GM21367 (cell line): ENCODE results near the gene ITGAE.

Source experiments
- ATAC-seq: cut with Tn5 transposase; IDR thresholded peaks from one replicate; pipeline ENCODE4 v1.9.1; 2021; ENCODE audit not compliant: unreplicated experiment

ITGAE gene

DNA sequence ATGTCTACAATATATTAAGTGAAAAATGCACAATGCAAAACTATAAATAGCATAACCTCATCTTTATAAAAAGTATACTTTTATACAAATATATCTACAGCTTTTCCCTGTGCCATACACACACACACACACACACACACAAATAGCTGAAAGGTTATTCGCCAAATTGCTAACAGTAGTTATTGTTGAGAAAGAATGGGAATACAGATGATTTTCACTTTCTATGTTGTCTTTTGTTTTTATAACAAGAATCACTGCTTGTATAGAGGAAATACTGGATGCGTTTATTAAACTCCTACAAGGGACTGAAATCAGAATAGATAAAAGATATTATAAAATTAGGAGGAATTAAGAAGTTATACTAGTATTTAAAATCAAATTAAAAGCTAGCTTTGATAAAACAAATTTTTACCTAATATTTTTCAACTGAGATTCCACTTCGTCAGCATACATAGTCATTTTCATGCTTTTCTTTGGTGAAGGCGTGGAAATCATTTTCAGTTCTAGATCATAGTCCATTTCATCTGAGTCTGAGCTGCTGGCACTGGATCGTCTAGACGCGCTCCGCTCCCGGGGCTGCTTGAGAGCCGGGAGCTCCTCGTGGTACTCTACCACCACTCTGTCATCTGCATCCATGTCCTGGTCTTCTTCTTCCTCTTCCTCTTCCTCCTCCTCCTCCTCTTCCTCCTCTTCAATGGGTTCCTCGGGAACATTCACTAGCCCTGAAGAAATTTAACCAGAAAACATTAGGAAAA, 17.0 kb upstream of the ITGAE start:
- no peak for ATAC-seq

GRCh38 chr17:3815925-3816324, 14.9 kb upstream of the ITGAE start:
- no peak for ATAC-seq

- no peak for ATAC-seq
Measured at GRCh38 chr17:3815122-3815521, 14.1 kb upstream of the ITGAE start.

GRCh38 chr17:3814361-3814760, 13.4 kb upstream of the ITGAE start:
- ATAC-seq: no peak

DNA sequence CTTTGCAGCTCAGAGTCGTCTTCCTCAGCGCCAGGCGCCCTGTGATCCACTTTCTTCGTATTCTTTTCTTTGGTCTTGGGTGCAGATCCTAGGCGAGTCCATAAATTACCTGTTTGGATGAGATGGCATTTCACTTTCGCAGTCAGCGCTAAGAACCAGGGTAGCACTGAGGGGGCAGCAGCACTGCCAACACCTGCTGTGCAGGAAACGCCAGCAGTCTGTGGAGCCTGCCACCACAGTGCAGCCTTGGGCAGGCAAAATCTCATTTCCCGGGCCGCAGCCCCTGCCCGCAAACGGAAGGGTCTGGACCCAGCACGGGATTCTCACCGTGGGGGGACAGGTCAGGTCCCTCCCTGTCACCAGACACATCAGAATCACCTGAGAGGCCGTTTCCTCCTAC, 12.2 kb upstream of the ITGAE start:
- ATAC-seq: no peak

DNA sequence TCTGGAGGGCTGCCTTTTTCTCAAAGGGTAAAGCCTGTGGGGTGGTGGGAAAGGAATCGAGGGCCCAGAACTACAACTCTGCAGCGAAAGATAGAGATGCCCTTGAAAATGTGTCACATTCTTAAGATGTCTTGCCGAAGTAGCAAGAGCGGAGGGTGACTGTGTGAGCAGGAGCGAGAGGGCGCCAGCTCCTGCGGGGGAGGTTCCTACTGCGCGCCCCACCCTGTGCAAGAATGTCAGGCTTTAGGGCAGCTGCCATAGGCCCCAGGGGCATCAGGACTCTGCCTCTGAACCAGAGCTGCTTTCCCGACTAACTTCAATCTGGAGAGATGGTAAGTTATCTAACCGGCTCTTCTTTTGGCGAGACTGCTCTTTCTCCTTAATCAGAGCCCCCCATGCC, 11.8 kb upstream of the ITGAE start:
- ATAC-seq: no peak

GRCh38 chr17:3812284-3812683, 11.3 kb upstream of the ITGAE start:
- no peak for ATAC-seq

- no peak for ATAC-seq
Measured at GRCh38 chr17:3810019-3810418, 9.0 kb upstream of the ITGAE start.

DNA sequence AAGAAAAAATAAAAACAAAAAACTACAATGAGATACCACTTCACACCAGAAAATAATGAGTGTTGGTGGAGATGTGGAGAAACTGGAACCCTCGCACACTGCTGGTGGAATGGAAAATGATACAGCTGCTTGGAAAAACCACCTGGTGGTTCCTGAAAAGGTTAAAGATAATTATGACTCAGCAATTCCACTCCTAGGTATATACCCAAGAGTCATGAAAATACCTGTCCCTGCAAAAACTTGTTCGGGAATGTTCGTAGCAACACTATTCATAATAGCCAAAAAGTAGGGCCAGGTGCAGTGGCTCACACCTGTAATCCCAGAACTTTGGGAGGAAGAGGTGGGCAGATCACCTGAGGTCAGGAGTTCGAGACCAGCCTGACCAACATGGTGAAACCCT, 8.1 kb upstream of the ITGAE start:
- ATAC-seq: no peak

DNA sequence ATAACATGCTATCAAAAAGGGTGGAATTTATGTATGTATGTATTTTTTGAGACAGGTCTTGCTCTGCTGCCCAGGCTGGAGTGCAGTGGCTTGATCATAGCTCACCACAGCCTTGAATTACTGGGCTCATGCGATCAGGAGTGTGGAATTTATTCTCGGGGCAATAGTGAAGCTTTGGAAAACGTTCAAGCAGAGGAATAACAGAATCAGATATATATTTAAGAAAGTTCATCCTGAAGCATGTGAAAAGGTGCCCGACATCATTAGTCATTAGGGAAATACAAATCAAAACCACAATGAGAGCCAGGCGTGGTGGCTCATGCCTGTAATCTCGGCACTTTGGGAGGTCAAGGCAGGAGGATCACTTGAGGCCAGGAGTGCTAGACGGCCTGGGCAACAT, 7.7 kb upstream of the ITGAE start:
- ATAC-seq: no peak

DNA sequence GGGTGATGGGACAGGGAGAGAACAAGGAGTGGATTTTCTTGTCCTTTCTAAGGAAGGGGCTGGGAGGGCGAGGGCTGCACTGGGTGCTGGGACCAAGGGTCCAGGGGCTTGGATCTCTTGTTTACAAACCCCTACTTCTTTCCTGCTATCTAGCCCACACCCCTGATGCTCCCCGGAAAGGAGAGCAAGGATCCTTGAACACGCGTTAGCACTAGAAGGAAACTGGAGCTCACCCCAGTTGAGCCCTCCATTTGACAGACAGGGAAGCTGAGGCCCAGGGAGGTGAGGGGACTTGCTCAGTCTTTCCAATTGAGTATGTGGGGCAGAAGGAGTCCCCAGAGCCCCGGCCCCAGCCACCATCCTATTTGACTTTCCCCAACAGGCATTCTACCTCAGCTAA, 4.6 kb upstream of the ITGAE start:
- ATAC-seq: no peak

GRCh38 chr17:3804503-3804931, 3.5 kb upstream of the ITGAE start:
- ATAC-seq: peak; percentile 66

DNA sequence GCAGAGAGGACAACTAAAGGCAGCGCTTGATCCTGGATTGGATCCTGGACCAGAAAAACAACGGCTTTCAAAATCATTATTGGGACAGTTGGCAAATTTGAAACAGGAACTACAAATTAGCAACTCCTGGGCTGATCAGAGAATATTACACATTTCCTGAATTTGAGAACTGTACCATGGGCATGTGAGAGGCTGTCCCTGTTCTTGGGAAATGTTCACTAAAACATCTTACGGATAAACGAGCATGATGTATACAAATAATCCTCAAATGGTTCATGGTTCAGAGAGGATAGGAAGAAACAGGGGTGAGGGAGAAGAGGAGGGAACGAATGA, 2.3 kb upstream of the ITGAE start:
- ATAC-seq: no peak

GRCh38 chr17:3802461-3803307, 1.7 kb upstream of the ITGAE start:
- no peak for ATAC-seq

DNA sequence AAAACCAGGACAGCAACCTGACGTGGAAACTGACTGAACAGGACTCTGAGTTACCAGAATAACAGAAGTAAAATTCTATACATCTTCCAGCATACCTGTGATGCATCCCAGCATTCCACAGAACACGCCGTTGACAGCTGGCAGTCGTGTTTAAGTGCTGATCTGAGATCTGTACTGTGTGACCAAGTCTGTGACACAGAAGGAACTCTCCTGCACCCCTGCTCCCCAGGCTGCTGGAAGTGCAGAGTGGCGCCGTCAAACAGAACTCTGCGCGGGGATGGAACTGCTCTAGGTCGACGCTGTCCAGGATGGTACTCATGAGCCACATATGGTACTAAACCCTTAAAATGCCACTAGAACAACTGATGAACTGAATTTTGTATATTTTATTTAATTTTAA, 804 bp upstream of the ITGAE start:
- no peak for ATAC-seq

GRCh38 chr17:3801347-3801746, 359 bp upstream of the ITGAE start:
- ATAC-seq: no peak

GRCh38 chr17:3799181-3799945, 1.6 kb downstream of the ITGAE start:
- ATAC-seq: no peak

DNA sequence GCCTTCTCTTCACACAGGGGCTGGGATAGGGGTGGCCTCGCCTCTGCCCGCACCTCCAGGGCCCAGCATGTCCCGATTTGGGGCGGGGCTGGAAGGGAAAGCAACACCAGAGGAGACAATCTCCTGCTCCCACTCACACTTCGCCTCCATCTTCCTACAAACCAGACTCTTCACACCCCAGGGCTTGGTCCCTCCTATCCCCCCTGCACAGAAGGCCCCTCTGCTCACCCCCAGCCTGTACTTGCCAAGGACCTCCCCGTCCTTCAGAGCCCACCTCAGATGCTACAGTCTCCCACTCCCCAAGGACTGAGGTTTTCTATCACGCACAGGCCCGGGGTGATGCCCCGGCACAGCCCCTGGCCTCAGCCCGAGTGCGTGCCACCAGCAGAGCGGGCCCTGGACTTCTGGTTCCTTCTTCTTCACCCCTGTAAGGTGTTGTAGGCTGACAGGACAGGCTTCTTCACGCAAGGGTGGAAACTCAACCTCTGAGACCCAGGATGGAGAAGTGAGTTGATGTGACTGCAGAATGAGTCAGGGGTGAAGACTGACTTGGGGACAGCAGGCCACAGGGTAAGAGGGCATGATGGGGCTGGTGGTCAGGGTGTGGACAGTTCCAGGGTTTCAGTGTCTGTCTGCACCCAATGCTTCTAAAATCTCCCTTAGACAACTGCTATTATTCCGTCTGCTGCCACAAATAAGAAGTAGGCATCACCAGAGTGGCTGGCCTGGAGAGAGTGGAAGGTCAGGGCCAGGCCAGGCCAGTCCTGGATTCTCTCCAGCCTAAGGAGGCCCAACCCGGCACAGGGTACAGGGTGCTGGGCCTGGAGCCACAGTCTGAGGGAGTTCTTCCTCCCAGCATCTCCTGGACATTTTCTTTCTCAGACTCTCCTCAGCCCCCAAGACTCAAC, 2.5 kb downstream of the ITGAE start:
- no peak for ATAC-seq

GRCh38 chr17:3796822-3797170, 4.2 kb downstream of the ITGAE start:
- peak; percentile 12 for ATAC-seq

DNA sequence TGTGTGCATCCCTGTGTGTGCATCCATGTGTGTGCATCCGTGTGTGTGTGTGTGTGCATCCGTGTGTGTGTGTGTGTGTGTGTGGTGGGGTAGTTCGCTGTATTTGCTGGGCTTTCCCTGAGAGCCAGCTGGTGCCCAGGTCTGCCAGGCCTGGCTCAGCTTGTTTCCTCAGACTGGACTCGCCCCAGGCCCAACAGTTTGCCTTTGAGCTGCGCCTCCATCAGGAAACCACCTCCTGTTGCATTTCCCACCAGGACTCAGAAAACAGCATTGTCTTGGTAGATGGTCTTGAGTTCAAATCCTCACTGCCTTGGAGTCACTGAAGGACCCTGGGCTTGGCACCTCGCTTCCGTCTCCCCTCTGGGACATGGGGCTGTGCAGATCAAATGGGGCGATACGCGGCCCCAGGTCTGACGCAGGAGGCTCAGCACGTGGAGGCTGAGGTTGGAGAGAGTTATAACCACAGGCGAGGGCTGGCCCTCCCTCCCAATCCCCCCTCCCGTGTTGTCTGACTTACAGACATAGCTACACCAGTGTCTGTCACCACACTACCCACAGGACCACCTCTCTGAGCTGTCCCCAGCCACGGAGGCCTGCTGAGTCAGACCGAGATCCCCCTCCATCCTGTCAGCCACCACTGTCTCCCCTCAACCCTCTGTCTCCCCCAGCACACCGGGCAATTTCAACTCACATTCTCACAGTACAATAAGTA, 4.7 kb downstream of the ITGAE start:
- peak; percentile 43 for ATAC-seq
